HG02840 (cell line): ENCODE results near the gene DDX10.

ENCODE experiments used
- ATAC-seq: cut with Tn5 transposase; IDR thresholded peaks from one replicate; pipeline ENCODE4 v1.9.1; 2021; ENCODE audit warnings: mild to moderate bottlenecking, moderate library complexity, moderate number of reproducible peaks; ENCODE audit not compliant: unreplicated experiment, low FRiP score

The DDX10 gene

DNA sequence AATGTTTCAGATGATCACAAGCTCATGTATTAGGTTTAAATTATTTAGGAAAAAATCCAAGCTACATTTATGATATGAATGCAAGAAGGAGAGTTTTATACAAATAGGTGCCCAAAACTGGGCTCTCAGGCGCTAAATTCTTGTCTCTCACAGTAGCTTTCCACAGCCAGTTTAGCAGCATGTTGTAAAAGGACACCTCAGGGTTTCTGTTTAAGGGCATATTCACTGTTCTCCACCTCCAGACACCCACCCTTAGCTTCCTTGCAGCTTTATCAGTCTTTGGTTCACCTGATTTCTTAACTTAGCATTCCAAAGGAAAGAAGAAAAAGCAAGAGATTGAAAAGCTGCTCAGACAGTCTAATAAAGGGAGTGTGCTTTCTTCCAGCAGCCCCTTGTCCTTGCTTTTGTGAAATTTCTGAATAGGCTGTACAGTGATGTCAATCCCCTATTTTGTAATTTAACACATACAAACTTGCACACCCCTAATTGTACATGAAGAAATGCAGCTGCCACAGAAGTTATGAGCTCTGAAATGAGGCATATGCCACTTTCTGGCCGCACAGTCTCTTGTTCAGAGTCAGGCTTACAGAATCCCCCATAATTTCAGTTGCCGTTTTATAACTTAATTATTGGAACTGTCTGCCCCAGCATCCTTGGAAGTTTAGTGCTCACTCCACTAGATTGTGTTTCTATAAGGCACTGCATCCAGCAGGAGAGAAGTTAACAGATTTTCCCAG is 262.1 kb downstream of the DDX10 start:
- ATAC-seq = no peak

DNA sequence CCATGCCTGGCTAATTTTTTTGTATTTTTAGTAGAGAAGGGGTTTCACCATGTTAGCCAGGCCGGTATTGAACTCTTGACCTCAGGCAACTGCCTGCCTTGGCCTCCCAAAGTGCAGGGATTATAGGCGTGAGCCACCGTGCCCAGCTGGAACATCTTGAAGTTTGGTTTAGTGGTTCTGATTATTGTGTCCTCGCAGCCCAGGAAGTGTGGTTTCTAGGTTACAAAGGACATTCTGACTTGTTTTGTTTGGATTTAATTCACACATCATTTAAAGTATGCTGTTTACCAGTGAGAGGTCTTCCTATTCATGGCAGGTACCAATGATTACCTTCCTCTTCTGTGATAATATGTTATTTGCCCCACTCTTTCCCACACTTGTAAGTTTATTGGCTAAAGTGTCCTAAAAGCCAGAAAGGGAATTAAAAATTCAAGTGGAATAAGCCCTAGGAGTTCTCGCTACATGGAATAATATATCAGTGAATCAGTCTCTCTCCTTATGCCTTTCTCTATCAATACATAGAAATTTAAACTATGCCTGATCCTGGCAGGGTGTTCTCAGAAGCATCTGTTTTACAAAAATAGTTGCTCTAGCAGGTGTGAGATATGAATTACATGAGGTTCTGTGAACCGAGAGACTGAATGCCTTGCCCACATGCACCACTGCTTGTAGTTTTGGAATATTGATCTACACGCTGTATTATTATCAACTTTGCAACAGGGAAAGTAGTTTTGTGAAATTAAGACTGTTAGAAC is 263.1 kb downstream of the DDX10 start:
- no peak for ATAC-seq

- ATAC-seq = no peak
Measured at GRCh38 chr11:108929241-108929640, 264.4 kb downstream of the DDX10 start.

- no peak for ATAC-seq
Measured at GRCh38 chr11:108931168-108931567, 266.3 kb downstream of the DDX10 start.

GRCh38 chr11:108933630-108934029 is 268.8 kb downstream of the DDX10 start:
- ATAC-seq = no peak

DNA sequence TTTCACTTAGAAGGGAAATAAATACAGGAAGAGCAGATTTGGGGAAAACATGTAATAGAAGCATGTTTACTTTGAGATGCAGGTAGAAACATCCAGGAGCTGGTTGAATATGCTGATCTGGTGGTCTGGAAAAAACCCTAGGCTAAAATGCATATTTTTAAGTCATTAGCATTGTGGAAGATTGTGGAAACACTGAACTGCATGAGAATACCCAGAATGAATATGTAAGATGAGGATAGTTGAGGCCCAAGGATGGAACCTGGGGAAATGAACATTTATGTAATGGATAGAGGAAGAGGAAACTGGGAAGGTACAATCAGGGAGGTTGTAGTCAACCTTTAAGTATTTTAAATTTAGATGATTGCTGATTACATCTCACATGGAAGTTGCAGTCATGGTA is 269.4 kb downstream of the DDX10 start:
- no peak for ATAC-seq

DNA sequence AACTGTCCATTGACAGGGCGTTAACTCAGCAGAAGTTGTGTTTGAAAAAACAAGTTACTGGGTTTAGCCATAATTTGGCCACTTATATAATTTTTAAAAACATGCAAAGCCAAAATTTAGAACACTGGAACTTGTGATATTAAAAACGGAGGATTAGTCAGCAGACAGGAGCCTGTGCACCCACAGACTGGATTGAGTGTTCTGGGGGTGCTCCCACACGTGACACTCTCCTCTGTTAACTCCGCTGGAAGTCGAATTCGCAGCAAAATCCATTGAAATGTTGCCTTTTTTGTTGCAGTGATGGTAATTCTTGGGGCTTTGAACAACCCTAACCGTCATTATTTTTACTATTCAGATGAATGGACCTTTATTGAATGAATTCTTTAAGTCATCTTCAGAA is 269.8 kb downstream of the DDX10 start:
- no peak for ATAC-seq

GRCh38 chr11:108937746-108938145 is 272.9 kb downstream of the DDX10 start:
- no peak for ATAC-seq

GRCh38 chr11:108938604-108939003 is 273.7 kb downstream of the DDX10 start:
- ATAC-seq = no peak

DNA sequence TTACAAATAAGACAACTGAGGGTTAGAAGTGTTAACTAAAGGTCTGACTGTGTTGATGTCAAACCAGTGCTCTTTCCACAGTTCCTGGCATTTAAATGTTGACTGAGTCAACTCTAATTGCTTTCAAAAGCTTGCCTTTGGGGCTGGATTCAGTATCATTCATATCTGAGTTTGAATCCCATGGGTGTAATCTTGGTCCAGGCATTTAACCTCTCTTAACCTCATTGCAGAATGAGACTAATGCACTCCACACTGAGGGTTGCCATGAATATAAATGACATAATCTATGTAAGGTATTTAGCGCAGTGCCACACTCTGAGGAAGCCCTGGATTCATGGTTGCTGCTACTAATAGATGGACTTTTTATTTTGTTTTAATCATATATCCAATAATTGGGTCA is 274.3 kb downstream of the DDX10 start:
- ATAC-seq = no peak

GRCh38 chr11:108943853-108944252 is 279.0 kb downstream of the DDX10 start:
- no peak for ATAC-seq

GRCh38 chr11:108944471-108945178 is 279.8 kb downstream of the DDX10 start:
- ATAC-seq = no peak

GRCh38 chr11:108945341-108945740 is 280.5 kb downstream of the DDX10 start:
- no peak for ATAC-seq

DNA sequence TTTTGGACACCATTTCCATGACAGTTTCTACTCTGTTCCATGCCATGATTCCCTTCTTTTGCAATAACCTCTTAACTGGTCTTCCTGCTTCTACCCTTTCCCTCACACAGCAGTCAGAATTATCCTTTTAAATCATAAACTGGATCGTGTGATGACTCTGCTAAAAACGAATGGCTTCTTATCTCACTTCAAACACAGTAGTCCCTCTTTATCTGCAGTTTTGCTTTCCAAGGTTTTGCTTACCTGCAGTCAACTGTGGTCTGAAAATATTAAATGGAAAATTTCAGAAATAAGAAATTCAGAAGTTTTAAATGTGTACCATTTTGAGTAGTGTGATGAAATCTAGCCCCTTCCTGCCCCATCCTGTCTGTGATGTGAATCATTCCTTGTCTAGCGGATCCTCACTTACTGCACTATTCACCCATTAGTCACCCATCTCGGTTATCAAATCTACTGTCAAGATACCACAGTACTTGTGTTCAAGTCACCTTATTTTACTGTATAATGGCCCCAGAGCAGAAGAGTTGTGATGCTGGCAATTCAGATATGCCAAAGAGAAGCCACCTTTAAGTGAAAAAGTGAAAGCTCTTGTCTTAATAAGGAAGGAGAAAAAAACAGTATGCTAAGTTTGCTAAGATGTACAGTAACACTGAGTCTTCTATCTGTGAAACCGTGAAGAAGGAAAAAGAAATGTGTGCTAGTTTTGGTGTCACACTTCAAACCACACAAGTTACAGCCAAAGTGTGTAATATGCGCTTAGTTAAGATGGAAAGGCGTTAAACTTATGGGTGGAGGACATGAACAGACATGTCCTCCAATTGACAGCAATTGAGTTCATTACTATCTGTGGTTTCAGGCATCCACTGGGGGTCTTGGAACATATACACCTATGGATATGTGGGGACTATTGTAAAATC is 283.0 kb downstream of the DDX10 start:
- no peak for ATAC-seq

DNA sequence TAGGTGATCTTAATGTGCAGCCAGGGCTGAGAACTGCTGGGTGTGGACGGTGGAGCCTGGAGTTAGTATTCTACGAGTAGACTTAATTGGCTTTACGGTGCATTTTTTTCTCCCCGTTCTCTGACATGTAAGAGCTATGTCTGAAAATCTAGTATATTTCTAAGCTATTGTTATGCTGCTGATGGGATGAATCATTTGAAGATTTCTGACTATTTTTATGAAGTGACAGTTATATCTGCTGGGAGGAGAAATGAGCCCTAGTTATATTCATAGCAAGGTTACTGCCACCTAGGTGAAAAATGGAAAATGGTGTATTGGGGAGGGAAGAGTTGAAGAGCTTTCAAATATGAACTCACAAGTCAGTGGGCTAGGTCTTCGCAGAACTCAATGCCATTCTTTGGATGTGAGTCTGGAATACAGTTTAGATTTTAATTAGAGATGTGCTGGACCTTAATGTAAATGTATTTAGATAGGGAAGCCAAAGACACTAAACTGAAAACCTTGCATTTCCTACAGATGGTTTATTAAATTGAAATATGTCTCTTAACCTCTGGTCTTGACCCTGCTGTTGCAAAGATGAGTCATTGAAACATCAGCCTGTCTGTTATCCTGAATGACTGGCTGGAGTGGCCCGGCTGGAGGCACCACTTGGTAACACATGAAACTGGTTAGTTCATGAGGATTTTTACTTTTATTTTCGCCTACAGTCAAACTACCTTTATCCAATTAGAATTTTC is 293.7 kb downstream of the DDX10 start:
- no peak for ATAC-seq

- ATAC-seq = no peak
Measured at GRCh38 chr11:108959105-108959761, 294.4 kb downstream of the DDX10 start.

DNA sequence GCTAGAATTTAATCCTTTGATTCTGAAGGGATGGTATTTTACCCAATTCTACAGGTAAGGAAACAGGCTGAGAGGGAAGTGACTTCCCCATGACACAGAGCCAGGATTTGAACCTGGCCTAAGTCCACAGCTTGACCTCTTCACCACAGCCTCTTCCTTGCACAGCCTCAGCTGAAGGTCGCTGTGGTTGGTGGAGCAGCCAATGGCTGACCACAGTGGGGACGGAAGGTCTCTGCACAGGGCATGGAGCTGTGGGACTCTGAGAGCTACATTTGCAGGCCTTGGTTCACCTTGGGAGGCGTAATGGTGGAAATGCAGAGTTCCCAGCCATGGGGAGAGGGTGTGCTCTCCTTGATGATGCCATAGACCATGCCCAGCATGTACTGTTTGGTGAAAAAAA is 295.0 kb downstream of the DDX10 start:
- no peak for ATAC-seq

DNA sequence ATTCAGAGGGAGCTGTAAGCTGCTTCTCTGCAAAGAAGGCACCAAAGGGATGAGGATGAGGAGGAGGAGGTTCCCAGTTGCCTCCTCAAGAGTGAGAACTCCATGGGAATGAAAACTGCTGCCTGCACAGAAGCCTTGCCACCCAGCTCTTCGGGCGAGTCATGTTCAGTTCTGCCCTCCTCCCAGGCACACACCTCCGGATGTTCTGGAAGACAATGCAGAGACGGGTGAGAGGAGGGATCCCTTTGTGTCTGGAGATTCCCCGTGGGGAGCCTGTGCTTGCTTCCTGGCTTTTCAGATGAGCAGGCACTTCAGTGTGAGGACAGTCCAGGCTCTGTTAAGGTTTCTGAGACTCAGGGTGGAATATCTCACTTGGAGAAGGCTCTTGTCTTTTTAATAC is 295.6 kb downstream of the DDX10 start:
- no peak for ATAC-seq

- no peak for ATAC-seq
Measured at GRCh38 chr11:108961095-108961494, 296.2 kb downstream of the DDX10 start.
